HFFc6 (cell line): ENCODE measurements around the gene PEDS1. TPM values are rescaled to one million over a fixed set of nuclear protein-coding genes. Genes with fewer than 3 reads are reported as not detected.

Experiments
- DNase-seq: peaks from one replicate; pipeline ENCODE4 v3.0.0-alpha.2; 2018
- H3K27ac Mint-ChIP-seq: 2 replicates; pipeline ENCODE4 v1.8.0; 2020; ENCODE audit warnings: mild to moderate bottlenecking, mixed read lengths
- H3K27me3 Mint-ChIP-seq: 2 replicates; pipeline ENCODE4 v1.8.0; 2021; ENCODE audit warnings: mild to moderate bottlenecking, moderate library complexity, mixed read lengths; ENCODE audit not compliant: insufficient read depth
- H3K36me3 Mint-ChIP-seq: 2 replicates; pipeline ENCODE4 v1.8.0; 2021; ENCODE audit warnings: low read depth, mixed read lengths
- H3K4me1 Mint-ChIP-seq: 2 replicates; pipeline ENCODE4 v1.8.0; 2020; ENCODE audit warnings: low read depth, mixed read lengths
- H3K4me3 Mint-ChIP-seq: 2 replicates; pipeline ENCODE4 v1.8.0; 2020; ENCODE audit warnings: mild to moderate bottlenecking, moderate library complexity, mixed read lengths
- H3K9me3 Mint-ChIP-seq: 2 replicates; pipeline ENCODE4 v1.8.0; 2020; ENCODE audit warnings: mild to moderate bottlenecking, mixed read lengths
- CTCF ChIP-seq: fragments of 200-600 bp; sonication (generic); IDR thresholded peaks from 2 replicates; pipeline ENCODE4 v1.5.0; 2021; ENCODE audit warnings: antibody characterized with exemption, mild to moderate bottlenecking
- total RNA-seq, 6 experiments: library from RNA; stranded (reverse); fragmentation: NEBNext Ultra II Directional; extraction: Animal tissue kit (Norgen Biotek cat#: 25700); gene quantifications; 2 replicates in 1 of 6; 3 replicates in 5 of 6; pipeline ENCODE4 v1.2.3, GENCODE V29; 2021

The PEDS1 gene
- total RNA-seq, 6 experiments from 2014 or later = 25.8 to 29.8 (median 27.8) TPM

GRCh38 chr20:50127587-50128519 is 25.7 kb downstream of the PEDS1 start:
- peaks cover 63% of the 10 kb centered on the region for H3K36me3 Mint-ChIP-seq
- peaks cover 11% of the 10 kb centered on the region for H3K27me3 Mint-ChIP-seq
- peaks cover 40% of the 10 kb centered on the region for H3K4me1 Mint-ChIP-seq
- H3K4me3 Mint-ChIP-seq = no peak overlapping the region
- H3K9me3 Mint-ChIP-seq = peaks cover 8% of the 10 kb centered on the region; the same call in 1 of the 2 replicates
- no peak for DNase-seq
- no peak for TF ChIP-seq CTCF
- H3K27ac Mint-ChIP-seq = no peak overlapping the region

GRCh38 chr20:50126662-50127061 is 26.9 kb downstream of the PEDS1 start:
- peaks cover 16% of the 10 kb centered on the region for H3K9me3 Mint-ChIP-seq
- no peak for TF ChIP-seq CTCF
- H3K27ac Mint-ChIP-seq = no peak overlapping the region; the same call in 1 of the 2 replicates
- no peak overlapping the region for H3K4me3 Mint-ChIP-seq
- DNase-seq = no peak
- H3K27me3 Mint-ChIP-seq = peaks cover 9% of the 10 kb centered on the region
- peaks cover 66% of the 10 kb centered on the region for H3K36me3 Mint-ChIP-seq
- peaks cover 37% of the 10 kb centered on the region for H3K4me1 Mint-ChIP-seq

GRCh38 chr20:50125279-50125678 is 28.2 kb downstream of the PEDS1 start:
- peaks cover 12% of the 10 kb centered on the region for H3K27me3 Mint-ChIP-seq
- no peak overlapping the region for H3K4me3 Mint-ChIP-seq
- H3K4me1 Mint-ChIP-seq = peaks cover 30% of the 10 kb centered on the region
- peaks cover 65% of the 10 kb centered on the region for H3K36me3 Mint-ChIP-seq
- DNase-seq = no peak
- H3K9me3 Mint-ChIP-seq = peaks cover 17% of the 10 kb centered on the region
- no peak overlapping the region for H3K27ac Mint-ChIP-seq
- no peak for TF ChIP-seq CTCF

- no peak for TF ChIP-seq CTCF
- no peak overlapping the region for H3K27ac Mint-ChIP-seq
- no peak for DNase-seq
- H3K36me3 Mint-ChIP-seq = peaks cover 58% of the 10 kb centered on the region
- no peak overlapping the region for H3K4me3 Mint-ChIP-seq
- H3K9me3 Mint-ChIP-seq = peaks cover 17% of the 10 kb centered on the region
- peaks cover 23% of the 10 kb centered on the region for H3K4me1 Mint-ChIP-seq
- H3K27me3 Mint-ChIP-seq = peaks cover 12% of the 10 kb centered on the region
These were observed 29.0 kb downstream of the PEDS1 start for GRCh38 chr20:50124496-50124895.

- peaks cover 12% of the 10 kb centered on the region for H3K27me3 Mint-ChIP-seq
- peaks cover 51% of the 10 kb centered on the region for H3K36me3 Mint-ChIP-seq
These were observed 30.1 kb downstream of the PEDS1 start for GRCh38 chr20:50123418-50123817.

More at GRCh38 chr20:50123418-50123817, 30.1 kb downstream of the PEDS1 start:
- Mint-ChIP-seq H3K27ac (no peak overlapping the region), H3K4me3 (no peak overlapping the region), H3K4me1 (peaks cover 23% of the 10 kb centered on the region), H3K9me3 (peaks cover 17% of the 10 kb centered on the region)
- TF ChIP-seq CTCF = no peak
- no peak for DNase-seq
